Neural progenitor cell (in vitro differentiated cells): ENCODE data around the gene PSMD14. TPM values are rescaled to one million over a fixed set of nuclear protein-coding genes. Genes with fewer than 3 reads are reported as not detected.

Experiments used
- DNase-seq: peaks from one replicate; pipeline ENCODE4 v3.0.0-alpha.2; 2016; ENCODE audit warnings: low spot score
- H2AFZ ChIP-seq: fragments of 200-600 bp; sonication (generic); replicated peaks from 2 replicates; pipeline ENCODE4 v1.6.1; 2016; ENCODE audit warnings: antibody characterized with exemption
- H3F3A ChIP-seq: fragments of 200-600 bp; sonication (generic); 2 replicates; pipeline ENCODE4 v1.6.1; 2016; ENCODE audit warnings: antibody characterized with exemption, low read depth
- H3K27ac ChIP-seq: fragments of 200-600 bp; sonication (generic); 2 replicates; pipeline ENCODE4 v1.5.1; 2016; ENCODE audit warnings: mild to moderate bottlenecking
- H3K27me3 ChIP-seq: fragments of 200-600 bp; sonication (generic); 2 replicates; pipeline ENCODE4 v1.6.1; 2016; ENCODE audit warnings: mild to moderate bottlenecking, moderate library complexity
- H3K36me3 ChIP-seq: fragments of 200-600 bp; sonication (generic); 2 replicates; pipeline ENCODE4 v1.5.1; 2016
- H3K4me1 ChIP-seq: fragments of 200-600 bp; sonication (generic); 2 replicates; pipeline ENCODE4 v1.6.1; 2016; ENCODE audit warnings: mixed run types
- H3K4me2 ChIP-seq: fragments of 200-600 bp; sonication (generic); 2 replicates; pipeline ENCODE4 v1.6.1; 2016
- H3K4me3 ChIP-seq: fragments of 200-600 bp; sonication (generic); 2 replicates; pipeline ENCODE4 v1.5.1; 2016
- H3K79me2 ChIP-seq: fragments of 200-600 bp; sonication (generic); 2 replicates; pipeline ENCODE4 v1.6.1; 2016; ENCODE audit warnings: low read depth
- H3K9ac ChIP-seq: fragments of 200-600 bp; sonication (generic); 2 replicates; pipeline ENCODE4 v1.6.1; 2016
- H3K9me3 ChIP-seq: fragments of 200-600 bp; sonication (generic); 2 replicates; pipeline ENCODE4 v1.5.1; 2016; ENCODE audit warnings: low read depth
- H4K20me1 ChIP-seq: fragments of 200-600 bp; sonication (generic); 2 replicates; pipeline ENCODE4 v1.6.1; 2016; ENCODE audit warnings: low read depth
- H3K27ac Mint-ChIP-seq: 3 replicates; pipeline ENCODE4 v1.8.0; 2021; ENCODE audit warnings: mixed read lengths
- H3K27me3 Mint-ChIP-seq: 2 replicates; pipeline ENCODE4 v1.8.0; 2022; ENCODE audit warnings: low read depth, mild to moderate bottlenecking, inconsistent platforms, moderate library complexity, mixed read lengths; ENCODE audit not compliant: insufficient read depth
- H3K36me3 Mint-ChIP-seq: 3 replicates; pipeline ENCODE4 v1.8.0; 2021; ENCODE audit warnings: mixed read lengths
- H3K4me1 Mint-ChIP-seq: 3 replicates; pipeline ENCODE4 v1.8.0; 2021; ENCODE audit warnings: mixed read lengths
- H3K4me3 Mint-ChIP-seq: 3 replicates; pipeline ENCODE4 v1.8.0; 2021; ENCODE audit warnings: mild to moderate bottlenecking, moderate library complexity, mixed read lengths
- H3K9me3 Mint-ChIP-seq: 3 replicates; pipeline ENCODE4 v1.8.0; 2020; ENCODE audit warnings: mixed read lengths
- EZH2 ChIP-seq: fragments of 200-600 bp; sonication (generic); IDR thresholded peaks from 2 replicates; pipeline ENCODE4 v1.6.1; 2017; ENCODE audit warnings: antibody characterized with exemption, mild to moderate bottlenecking, moderate library complexity
- EZH2phosphoT487 ChIP-seq: fragments of 200-600 bp; sonication (generic); IDR thresholded peaks from 2 replicates; pipeline ENCODE4 v1.6.1; 2017; ENCODE audit warnings: antibody characterized with exemption
- total RNA-seq: library from RNA; depleted of rRNA; stranded (reverse); fragments of >200 nt; gene quantifications from 2 replicates; pipeline ENCODE4 v1.2.3, GENCODE V29; 2015; ENCODE audit warnings: low replicate concordance
- TF ChIP-seq, protein P1 (sequence below): fragments of 200-600 bp; sonication (generic); IDR thresholded peaks from 2 replicates; pipeline ENCODE4 v1.5.1; 2017; ENCODE audit warnings: antibody characterized with exemption, mild to moderate bottlenecking

PSMD14 gene
- total RNA-seq, 1 donor from 2014 or later: 152 TPM

DNA sequence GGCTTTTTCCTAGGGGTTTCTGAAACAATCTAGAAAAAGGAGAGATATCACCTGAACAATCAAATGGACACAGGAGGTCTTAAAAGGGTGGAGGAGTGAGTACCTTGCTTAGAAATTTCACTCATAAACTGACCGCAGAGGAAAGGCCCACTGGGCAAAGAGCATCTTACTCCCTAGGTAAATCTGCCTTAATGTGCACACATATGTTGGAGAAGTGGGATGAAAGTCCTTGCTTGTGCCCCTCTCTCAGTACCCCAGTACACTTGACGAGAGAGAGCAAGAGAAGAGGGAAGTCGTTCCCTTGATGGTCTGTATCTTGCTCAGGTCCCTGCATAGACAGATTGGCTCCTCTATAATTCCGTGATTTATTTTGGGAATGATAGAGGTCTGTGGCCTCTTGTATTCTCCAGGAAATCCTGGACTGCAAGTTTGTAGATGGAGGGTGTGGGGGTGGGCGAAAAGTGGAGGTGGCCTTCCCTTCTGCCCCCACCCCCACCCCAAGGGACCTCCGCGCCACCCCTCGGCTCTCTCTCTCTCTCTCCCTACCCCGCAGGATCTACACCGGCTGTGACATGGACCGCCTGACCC is 114.7 kb downstream of the PSMD14 start:
- peaks cover 10% of the 10 kb centered on the region for H3K9me3 Mint-ChIP-seq
- H3K4me2 ChIP-seq: peak overlapping the region; percentile 84
- no peak overlapping the region for H3K27ac Mint-ChIP-seq
- H3K4me1 Mint-ChIP-seq: peaks cover 29% of the 10 kb centered on the region
- DNase-seq: no peak
- peaks cover 5% of the 10 kb centered on the region for H3K4me1 ChIP-seq
- H3K36me3 ChIP-seq: no peaks in the 10 kb centered on the region
- peak overlapping the region; percentile 82 for H3K4me3 Mint-ChIP-seq
- H3K4me3 ChIP-seq: peak overlapping the region; percentile 41
- no peak overlapping the region for H2AFZ ChIP-seq
- H3K79me2 ChIP-seq: no peaks in the 10 kb centered on the region
- no peak overlapping the region for H3K9ac ChIP-seq
- peaks cover 4% of the 10 kb centered on the region for H3K36me3 Mint-ChIP-seq
- peaks cover 100% of the 10 kb centered on the region for H3K27me3 ChIP-seq
- H4K20me1 ChIP-seq: peaks cover 87% of the 10 kb centered on the region
- TF ChIP-seq EZH2phosphoT487: peak; percentile 18
- TF ChIP-seq, protein P1, sequence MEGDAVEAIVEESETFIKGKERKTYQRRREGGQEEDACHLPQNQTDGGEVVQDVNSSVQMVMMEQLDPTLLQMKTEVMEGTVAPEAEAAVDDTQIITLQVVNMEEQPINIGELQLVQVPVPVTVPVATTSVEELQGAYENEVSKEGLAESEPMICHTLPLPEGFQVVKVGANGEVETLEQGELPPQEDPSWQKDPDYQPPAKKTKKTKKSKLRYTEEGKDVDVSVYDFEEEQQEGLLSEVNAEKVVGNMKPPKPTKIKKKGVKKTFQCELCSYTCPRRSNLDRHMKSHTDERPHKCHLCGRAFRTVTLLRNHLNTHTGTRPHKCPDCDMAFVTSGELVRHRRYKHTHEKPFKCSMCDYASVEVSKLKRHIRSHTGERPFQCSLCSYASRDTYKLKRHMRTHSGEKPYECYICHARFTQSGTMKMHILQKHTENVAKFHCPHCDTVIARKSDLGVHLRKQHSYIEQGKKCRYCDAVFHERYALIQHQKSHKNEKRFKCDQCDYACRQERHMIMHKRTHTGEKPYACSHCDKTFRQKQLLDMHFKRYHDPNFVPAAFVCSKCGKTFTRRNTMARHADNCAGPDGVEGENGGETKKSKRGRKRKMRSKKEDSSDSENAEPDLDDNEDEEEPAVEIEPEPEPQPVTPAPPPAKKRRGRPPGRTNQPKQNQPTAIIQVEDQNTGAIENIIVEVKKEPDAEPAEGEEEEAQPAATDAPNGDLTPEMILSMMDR: no peak
- no peak for TF ChIP-seq EZH2
- H3K9me3 ChIP-seq: no peaks in the 10 kb centered on the region
- H3F3A ChIP-seq: peaks cover 15% of the 10 kb centered on the region
- H3K27me3 Mint-ChIP-seq: peaks cover 88% of the 10 kb centered on the region
- no peak overlapping the region for H3K27ac ChIP-seq

DNA sequence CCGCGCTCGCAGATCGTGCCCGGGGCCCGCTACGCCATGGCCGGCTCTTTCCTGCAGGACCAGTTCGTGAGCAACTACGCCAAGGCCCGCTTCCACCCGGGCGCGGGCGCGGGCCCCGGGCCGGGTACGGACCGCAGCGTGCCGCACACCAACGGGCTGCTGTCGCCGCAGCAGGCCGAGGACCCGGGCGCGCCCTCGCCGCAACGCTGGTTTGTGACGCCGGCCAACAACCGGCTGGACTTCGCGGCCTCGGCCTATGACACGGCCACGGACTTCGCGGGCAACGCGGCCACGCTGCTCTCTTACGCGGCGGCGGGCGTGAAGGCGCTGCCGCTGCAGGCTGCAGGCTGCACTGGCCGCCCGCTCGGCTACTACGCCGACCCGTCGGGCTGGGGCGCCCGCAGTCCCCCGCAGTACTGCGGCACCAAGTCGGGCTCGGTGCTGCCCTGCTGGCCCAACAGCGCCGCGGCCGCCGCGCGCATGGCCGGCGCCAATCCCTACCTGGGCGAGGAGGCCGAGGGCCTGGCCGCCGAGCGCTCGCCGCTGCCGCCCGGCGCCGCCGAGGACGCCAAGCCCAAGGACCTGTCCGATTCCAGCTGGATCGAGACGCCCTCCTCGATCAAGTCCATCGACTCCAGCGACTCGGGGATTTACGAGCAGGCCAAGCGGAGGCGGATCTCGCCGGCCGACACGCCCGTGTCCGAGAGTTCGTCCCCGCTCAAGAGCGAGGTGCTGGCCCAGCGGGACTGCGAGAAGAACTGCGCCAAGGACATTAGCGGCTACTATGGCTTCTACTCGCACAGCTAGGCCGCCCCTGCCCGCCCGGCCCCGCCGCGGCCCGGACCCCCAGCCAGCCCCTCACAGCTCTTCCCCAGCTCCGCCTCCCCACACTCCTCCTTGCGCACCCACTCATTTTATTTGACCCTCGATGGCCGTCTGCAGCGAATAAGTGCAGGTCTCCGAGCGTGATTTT is 115.5 kb downstream of the PSMD14 start:
- H3K9me3 ChIP-seq: no peaks in the 10 kb centered on the region
- H4K20me1 ChIP-seq: peaks cover 79% of the 10 kb centered on the region
- peaks cover 84% of the 10 kb centered on the region for H3K27me3 Mint-ChIP-seq
- peak; percentile 28 for TF ChIP-seq EZH2phosphoT487
- TF ChIP-seq, protein P1: peak; percentile 9
- TF ChIP-seq EZH2: peak; percentile 92
- no peak overlapping the region for H3K27ac Mint-ChIP-seq
- peaks cover 10% of the 10 kb centered on the region for H3K9me3 Mint-ChIP-seq
- H3K4me3 Mint-ChIP-seq: peak overlapping the region; percentile 83
- peaks cover 24% of the 10 kb centered on the region for H3K4me1 Mint-ChIP-seq
- no peak overlapping the region for H3K9ac ChIP-seq
- no peak overlapping the region for H3K27ac ChIP-seq
- peak; percentile 75 for DNase-seq
- H3K4me3 ChIP-seq: peak overlapping the region; percentile 41
- H3K79me2 ChIP-seq: no peaks in the 10 kb centered on the region
- H2AFZ ChIP-seq: peak overlapping the region; percentile 68
- peaks cover 5% of the 10 kb centered on the region for H3K4me1 ChIP-seq
- H3K36me3 Mint-ChIP-seq: peaks cover 4% of the 10 kb centered on the region
- H3K27me3 ChIP-seq: peaks cover 100% of the 10 kb centered on the region
- peak overlapping the region; percentile 84 for H3K4me2 ChIP-seq
- H3F3A ChIP-seq: peaks cover 15% of the 10 kb centered on the region
- no peaks in the 10 kb centered on the region for H3K36me3 ChIP-seq

DNA sequence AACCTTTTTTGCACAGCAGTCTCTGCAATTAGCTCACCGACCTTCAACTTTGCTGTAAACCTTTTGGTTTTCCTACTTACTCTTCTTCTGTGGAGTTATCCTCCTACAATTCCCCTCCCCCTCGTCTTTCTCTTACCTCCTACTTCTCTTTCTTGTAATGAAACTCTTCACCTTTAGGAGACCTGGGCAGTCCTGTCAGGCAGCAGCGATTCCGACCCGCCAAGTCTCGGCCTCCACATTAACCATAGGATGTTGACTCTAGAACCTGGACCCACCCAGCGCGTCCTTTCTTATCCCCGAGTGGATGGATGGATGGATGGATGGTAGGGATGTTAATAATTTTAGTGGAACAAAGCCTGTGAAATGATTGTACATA is 116.2 kb downstream of the PSMD14 start:
- peaks cover 80% of the 10 kb centered on the region for H3K27me3 Mint-ChIP-seq
- Histone ChIP-seq H3K4me2 (peak overlapping the region; percentile 84), H3K4me1 (no peaks in the 10 kb centered on the region), H3F3A (peaks cover 15% of the 10 kb centered on the region), H4K20me1 (peaks cover 72% of the 10 kb centered on the region), H3K27ac (no peak overlapping the region), H3K27me3 (peaks cover 100% of the 10 kb centered on the region), H3K9ac (no peak overlapping the region), H3K36me3 (no peaks in the 10 kb centered on the region), H3K79me2 (no peaks in the 10 kb centered on the region), H2AFZ (no peak overlapping the region), H3K4me3 (peak overlapping the region; percentile 41), H3K9me3 (no peaks in the 10 kb centered on the region)
- no peak overlapping the region for H3K27ac Mint-ChIP-seq
- H3K36me3 Mint-ChIP-seq: peaks cover 4% of the 10 kb centered on the region
- peak overlapping the region; percentile 83 for H3K4me3 Mint-ChIP-seq
- DNase-seq: peak; percentile 22
- TF ChIP-seq EZH2: peak; percentile 83
- TF ChIP-seq, protein P1: no peak
- peak; percentile 87 for TF ChIP-seq EZH2phosphoT487
- H3K9me3 Mint-ChIP-seq: peaks cover 10% of the 10 kb centered on the region
- peaks cover 17% of the 10 kb centered on the region for H3K4me1 Mint-ChIP-seq
